AG10803 (cell line): ENCODE data around the gene TAF11L10.
"Not testable (repeated sequence)": the region's sequence is repeated elsewhere in the genome, so short reads cannot be mapped to it uniquely, and the experiment has no call there.

Source experiments
- DNase-seq: peaks from one replicate; pipeline ENCODE4 v3.0.0; 2010; ENCODE audit warnings: low read depth
- H3K4me3 ChIP-seq: 2 replicates; pipeline ENCODE4 v1.5.1; 2011; ENCODE audit warnings: mild to moderate bottlenecking, low read length, control low read depth
- CTCF ChIP-seq: conservative IDR thresholded peaks from 2 replicates; pipeline ENCODE4 v1.5.1; 2011; ENCODE audit warnings: mild to moderate bottlenecking, low read length, control low read depth, inconsistent platforms

The TAF11L10 gene

GRCh38 chr5:17604951-17605350 is 7.3 kb upstream of the TAF11L10 start:
- no peak overlapping the region for H3K4me3 ChIP-seq
- DNase-seq, result no peak
- TF ChIP-seq CTCF, result no peak

GRCh38 chr5:17603880-17604279 is 6.3 kb upstream of the TAF11L10 start, which contains the start of gene TAF11L11:
TAF11L11 (plus strand) TSS chr5:17604183.
- not testable (repeated sequence) for DNase-seq, H3K4me3 ChIP-seq

- not testable (repeated sequence) for H3K4me3 ChIP-seq, DNase-seq
Measured at GRCh38 chr5:17594255-17594654, 3.4 kb downstream of the TAF11L10 start, which contains the start of gene TAF11L9. TAF11L9 (minus strand) TSS chr5:17594394.

GRCh38 chr5:17590860-17591259 is 6.8 kb downstream of the TAF11L10 start, which contains the start of gene TAF11L8:
TAF11L8 (minus strand) TSS chr5:17590960.
- not testable (repeated sequence) for DNase-seq, H3K4me3 ChIP-seq

GRCh38 chr5:17585658-17586057 is 12.0 kb downstream of the TAF11L10 start, which contains the start of gene TAF11L7:
TAF11L7 (minus strand) TSS chr5:17585758.
- not testable (repeated sequence) for H3K4me3 ChIP-seq, DNase-seq
